Ascending aorta (tissue), 2 donors: ENCODE data around the gene C6orf89. TPM values are rescaled to one million over a fixed set of nuclear protein-coding genes. Genes with fewer than 3 reads are reported as not detected.

Experiments
- DNase-seq, 2 donors: peaks; one replicate each; pipeline ENCODE4 v3.0.0-alpha.2; 2019; ENCODE audit warnings: low spot score in 2 of 2
- H3K27ac ChIP-seq, 2 donors: fragments of 200-600 bp; sonication (generic); one replicate each; pipeline ENCODE4 v1.5.1; 2016 to 2017; ENCODE audit warnings: mild to moderate bottlenecking in 1 of 2
- H3K27me3 ChIP-seq: fragments of 200-600 bp; sonication (generic); one replicate; pipeline ENCODE4 v1.5.1; 2017
- H3K36me3 ChIP-seq, 2 donors: fragments of 200-600 bp; sonication (generic); one replicate each; pipeline ENCODE4 v1.5.1; 2016
- H3K4me1 ChIP-seq, 2 donors: fragments of 200-600 bp; sonication (generic); one replicate each; pipeline ENCODE4 v1.5.1; 2016 to 2017; ENCODE audit warnings: mild to moderate bottlenecking in 1 of 2
- H3K4me3 ChIP-seq, 2 donors: fragments of 200-600 bp; sonication (generic); one replicate each; pipeline ENCODE4 v1.5.1; 2016 to 2017; ENCODE audit warnings: mild to moderate bottlenecking in 1 of 2
- H3K9me3 ChIP-seq, 2 donors: fragments of 200-600 bp; sonication (generic); one replicate each; pipeline ENCODE4 v1.5.1; 2016
- CTCF ChIP-seq, 3 experiments: fragments of 200-600 bp in 2 of 3; fragments of 450-650 bp in 1 of 3; sonication (generic) in 2 of 3; IDR thresholded peaks; one replicate each; pipeline ENCODE4 v1.5.1; 2016 to 2019; ENCODE audit warnings: antibody characterized with exemption in 3 of 3, mild to moderate bottlenecking in 1 of 3, moderate library complexity in 1 of 3
- intact Hi-C: fragments of 100-400 bp; cut with DNase I; formaldehyde crosslinking; loops from one replicate; pipeline ENCODE4 v1.15.1; 2023
- total RNA-seq: library from RNA; depleted of rRNA; stranded (reverse); fragments of >200 nt; gene quantifications from one replicate; pipeline ENCODE4 v1.1.0, GENCODE V29; 2016

C6orf89 gene
- total RNA-seq, 1 donor from 2014 or later = 21.6 TPM

- H3K9me3 ChIP-seq = no peaks in the 10 kb centered on the region
- H3K4me1 ChIP-seq = peaks cover 0 to 4% of the 10 kb centered on the region in 2 donors
- intact Hi-C loops = loop anchor here (5.0 kb wide), 1 partner anchor 35 kb away; no protein-coding TSS in a partner anchor
- no peak overlapping the region for H3K27ac ChIP-seq
- H3K36me3 ChIP-seq = peaks cover 53 to 59% of the 10 kb centered on the region in 2 donors
- no peaks in the 10 kb centered on the region for H3K27me3 ChIP-seq
- no peak for DNase-seq
- no peak overlapping the region for H3K4me3 ChIP-seq
- no peak for TF ChIP-seq CTCF (IDR thresholded peaks at IDR 0.05)
Measured at GRCh38 chr6:36967301-36967700, 81.5 kb downstream of the C6orf89 start.

- H3K36me3 ChIP-seq = peaks cover 58 to 63% of the 10 kb centered on the region in 2 donors
- TF ChIP-seq CTCF (IDR thresholded peaks at IDR 0.05) = no peak
- no peak overlapping the region for H3K27ac ChIP-seq
- peaks cover 0 to 4% of the 10 kb centered on the region in 2 donors for H3K4me1 ChIP-seq
- intact Hi-C loops = loop anchor here (5.0 kb wide), 1 partner anchor 35 kb away; no protein-coding TSS in a partner anchor
- H3K4me3 ChIP-seq = no peak overlapping the region
- H3K27me3 ChIP-seq = no peaks in the 10 kb centered on the region
- no peak for DNase-seq
- H3K9me3 ChIP-seq = no peaks in the 10 kb centered on the region
Measured at GRCh38 chr6:36967757-36968156, 82.0 kb downstream of the C6orf89 start.

DNA sequence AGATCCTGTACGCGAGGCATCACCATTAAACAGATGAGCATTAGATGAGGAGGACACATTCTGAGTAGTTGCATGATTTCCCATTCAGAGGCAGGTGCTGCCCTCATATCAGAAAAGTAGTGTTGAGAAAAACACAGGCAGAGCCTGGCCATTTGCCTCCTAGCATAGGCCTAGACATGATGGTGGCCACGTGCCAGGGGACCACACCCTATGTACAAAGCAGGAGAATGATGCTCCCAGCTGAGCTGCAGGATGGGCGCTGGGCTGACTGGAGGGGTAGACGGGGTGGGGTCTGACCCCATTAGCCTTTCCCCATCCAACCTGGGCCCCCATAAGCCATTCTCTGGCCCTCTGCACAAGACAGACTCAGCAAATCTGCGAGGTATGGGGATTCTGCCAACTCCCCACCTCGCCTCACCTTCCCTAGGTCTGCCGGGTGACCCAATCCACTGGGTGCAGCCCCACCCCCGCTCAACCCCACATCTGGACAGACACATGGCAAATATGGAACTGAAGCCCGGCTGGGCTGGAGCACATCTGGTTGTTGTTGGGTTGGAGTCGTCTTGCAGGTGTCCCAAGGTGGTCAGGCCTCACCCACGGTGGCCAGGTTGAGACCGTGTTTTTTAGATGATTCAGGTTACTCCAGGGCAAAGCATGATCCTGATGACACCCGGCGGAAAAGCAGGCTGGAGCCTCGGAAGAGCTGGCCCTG is 82.7 kb downstream of the C6orf89 start:
- peaks cover 0 to 4% of the 10 kb centered on the region in 2 donors for H3K4me1 ChIP-seq
- DNase-seq = no peak
- peaks cover 64 to 70% of the 10 kb centered on the region in 2 donors for H3K36me3 ChIP-seq
- H3K9me3 ChIP-seq = no peaks in the 10 kb centered on the region
- H3K27me3 ChIP-seq = no peaks in the 10 kb centered on the region
- TF ChIP-seq CTCF (IDR thresholded peaks at IDR 0.05) = no peak
- no peak overlapping the region for H3K27ac ChIP-seq
- intact Hi-C loops = loop anchor here (5.0 kb wide), 1 partner anchor 36 kb away; no protein-coding TSS in a partner anchor
- H3K4me3 ChIP-seq = no peak overlapping the region

DNA sequence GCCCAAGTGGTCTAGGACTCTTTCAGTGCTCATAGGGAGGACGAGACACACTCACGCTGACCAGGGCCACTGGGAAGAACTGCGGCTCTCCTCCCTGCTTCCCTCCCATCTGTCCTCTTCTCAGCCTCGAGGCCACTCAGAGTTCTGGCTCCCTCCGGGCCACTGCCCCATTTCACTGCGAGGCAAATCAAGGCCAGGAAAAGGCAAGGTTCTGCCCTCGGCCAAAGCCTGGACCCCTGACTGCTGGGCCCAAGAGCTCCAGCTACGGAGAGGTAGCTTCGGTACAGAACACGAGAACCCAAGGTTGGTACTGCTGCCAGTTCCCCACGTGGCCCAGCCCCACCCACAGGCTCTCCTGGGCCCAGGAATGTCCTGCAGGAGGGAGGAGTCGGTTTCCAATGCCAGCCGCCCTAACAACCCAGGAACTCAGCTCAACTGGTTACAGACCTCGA is 83.5 kb downstream of the C6orf89 start:
- no peak overlapping the region for H3K27ac ChIP-seq
- no peaks in the 10 kb centered on the region for H3K27me3 ChIP-seq
- no peaks in the 10 kb centered on the region for H3K9me3 ChIP-seq
- intact Hi-C loops = loop anchor here (5.0 kb wide), 1 partner anchor 37 kb away; no protein-coding TSS in a partner anchor
- peaks cover 72 to 78% of the 10 kb centered on the region in 2 donors for H3K36me3 ChIP-seq
- no peak for DNase-seq
- TF ChIP-seq CTCF (IDR thresholded peaks at IDR 0.05) = no peak
- no peaks in the 10 kb centered on the region for H3K4me1 ChIP-seq
- H3K4me3 ChIP-seq = no peak overlapping the region

GRCh38 chr6:36969988-36970891 is 84.5 kb downstream of the C6orf89 start:
- Histone ChIP-seq H3K27ac (no peak overlapping the region), H3K36me3 (peaks cover 81 to 88% of the 10 kb centered on the region in 2 donors), H3K4me1 (no peaks in the 10 kb centered on the region)

More at GRCh38 chr6:36969988-36970891, 84.5 kb downstream of the C6orf89 start:
- DNase-seq = no peak
- H3K4me3 ChIP-seq = no peak overlapping the region
- intact Hi-C loops = loop anchor here (5.0 kb wide), 1 partner anchor 38 kb away; no protein-coding TSS in a partner anchor
- H3K9me3 ChIP-seq = no peaks in the 10 kb centered on the region
- TF ChIP-seq CTCF (IDR thresholded peaks at IDR 0.05) = no peak
- H3K27me3 ChIP-seq = no peaks in the 10 kb centered on the region
